RWPE1 (cell line): Measurements from ENCODE around the gene SETD1B.

Experiments
- CTCF ChIA-PET: fragments of 350-600 bp; sonication (Branson Sonifier 250); formaldehyde crosslinking; extraction: SDS; loops from one replicate; lab custom pipeline; 2021; lab: Yijun Ruan, JAX
- POLR2A ChIA-PET: fragments of 400-600 bp; formaldehyde crosslinking; extraction: SDS; loops from one replicate; lab custom pipeline; 2020; ENCODE audit warnings: antibody characterized with exemption; ENCODE audit not compliant: low non-redundant PET; lab: Yijun Ruan, JAX
- DNase-seq: peaks from one replicate; pipeline ENCODE4 v3.0.0; 2012; ENCODE audit warnings: low spot score
- H3K27ac ChIP-seq: fragments of 450-650 bp; 2 replicates; pipeline ENCODE4 v1.5.1; 2017
- TF ChIP-seq, protein P1 (sequence below): fragments of 450-650 bp; conservative IDR thresholded peaks from 2 replicates; pipeline ENCODE4 v1.5.1; 2017; ENCODE audit warnings: low read depth, mild to moderate bottlenecking

SETD1B gene

DNA sequence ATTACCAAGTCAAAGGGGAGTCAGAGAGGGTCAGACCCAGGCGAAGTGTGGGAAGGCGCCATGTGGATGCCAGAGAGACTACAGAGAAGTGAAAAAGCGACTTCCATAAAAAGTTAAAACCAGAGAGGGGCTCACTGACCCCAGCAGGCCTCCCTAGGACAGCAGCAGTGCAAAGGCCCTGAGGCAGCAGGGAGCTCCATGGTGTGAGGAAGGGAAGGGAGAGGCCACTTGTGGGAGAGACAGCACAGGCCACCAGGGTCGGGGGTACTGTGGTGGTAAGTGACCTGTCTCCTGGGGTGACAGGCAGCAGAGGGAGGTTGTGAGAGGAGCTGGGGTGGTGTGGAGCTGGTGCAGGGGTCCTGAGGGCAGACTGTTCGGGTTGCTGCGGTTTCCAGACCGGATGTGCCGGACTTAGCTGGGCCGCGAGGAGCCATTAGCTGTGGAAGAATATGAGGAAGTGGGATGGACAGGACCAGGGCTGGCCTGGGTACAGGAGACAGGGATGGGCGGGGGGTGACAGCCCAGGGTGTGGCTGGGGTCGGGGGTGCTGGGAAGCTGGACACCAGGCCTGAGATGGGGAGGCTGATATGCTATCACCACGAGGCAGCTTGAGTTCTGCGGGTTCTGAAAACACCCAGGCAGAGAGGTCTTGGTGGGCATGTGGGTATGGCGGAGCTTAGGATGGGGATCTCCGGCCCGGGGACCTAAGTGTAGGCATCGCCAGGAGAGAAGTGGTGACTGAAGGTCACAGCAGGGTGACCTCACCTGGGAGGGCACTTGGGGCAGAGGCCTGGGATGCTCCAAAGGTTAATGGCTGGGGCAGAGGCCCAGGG, 22.7 kb downstream of the SETD1B start:
- ChIA-PET CTCF (interaction anchor here (0.6 to 0.9 kb wide), 4 partner anchors 22 to 489 kb away, joined by 3 to 6 read pairs (median 4); partner anchors contain the start of gene RHOF), POLR2A (no interaction called here)
- TF ChIP-seq, protein P1, sequence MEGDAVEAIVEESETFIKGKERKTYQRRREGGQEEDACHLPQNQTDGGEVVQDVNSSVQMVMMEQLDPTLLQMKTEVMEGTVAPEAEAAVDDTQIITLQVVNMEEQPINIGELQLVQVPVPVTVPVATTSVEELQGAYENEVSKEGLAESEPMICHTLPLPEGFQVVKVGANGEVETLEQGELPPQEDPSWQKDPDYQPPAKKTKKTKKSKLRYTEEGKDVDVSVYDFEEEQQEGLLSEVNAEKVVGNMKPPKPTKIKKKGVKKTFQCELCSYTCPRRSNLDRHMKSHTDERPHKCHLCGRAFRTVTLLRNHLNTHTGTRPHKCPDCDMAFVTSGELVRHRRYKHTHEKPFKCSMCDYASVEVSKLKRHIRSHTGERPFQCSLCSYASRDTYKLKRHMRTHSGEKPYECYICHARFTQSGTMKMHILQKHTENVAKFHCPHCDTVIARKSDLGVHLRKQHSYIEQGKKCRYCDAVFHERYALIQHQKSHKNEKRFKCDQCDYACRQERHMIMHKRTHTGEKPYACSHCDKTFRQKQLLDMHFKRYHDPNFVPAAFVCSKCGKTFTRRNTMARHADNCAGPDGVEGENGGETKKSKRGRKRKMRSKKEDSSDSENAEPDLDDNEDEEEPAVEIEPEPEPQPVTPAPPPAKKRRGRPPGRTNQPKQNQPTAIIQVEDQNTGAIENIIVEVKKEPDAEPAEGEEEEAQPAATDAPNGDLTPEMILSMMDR: no peak
- DNase-seq: no peak
- H3K27ac ChIP-seq: 0 out of 2 replicates have a peak overlapping the region, but pooled peaks have one; percentile 7

DNA sequence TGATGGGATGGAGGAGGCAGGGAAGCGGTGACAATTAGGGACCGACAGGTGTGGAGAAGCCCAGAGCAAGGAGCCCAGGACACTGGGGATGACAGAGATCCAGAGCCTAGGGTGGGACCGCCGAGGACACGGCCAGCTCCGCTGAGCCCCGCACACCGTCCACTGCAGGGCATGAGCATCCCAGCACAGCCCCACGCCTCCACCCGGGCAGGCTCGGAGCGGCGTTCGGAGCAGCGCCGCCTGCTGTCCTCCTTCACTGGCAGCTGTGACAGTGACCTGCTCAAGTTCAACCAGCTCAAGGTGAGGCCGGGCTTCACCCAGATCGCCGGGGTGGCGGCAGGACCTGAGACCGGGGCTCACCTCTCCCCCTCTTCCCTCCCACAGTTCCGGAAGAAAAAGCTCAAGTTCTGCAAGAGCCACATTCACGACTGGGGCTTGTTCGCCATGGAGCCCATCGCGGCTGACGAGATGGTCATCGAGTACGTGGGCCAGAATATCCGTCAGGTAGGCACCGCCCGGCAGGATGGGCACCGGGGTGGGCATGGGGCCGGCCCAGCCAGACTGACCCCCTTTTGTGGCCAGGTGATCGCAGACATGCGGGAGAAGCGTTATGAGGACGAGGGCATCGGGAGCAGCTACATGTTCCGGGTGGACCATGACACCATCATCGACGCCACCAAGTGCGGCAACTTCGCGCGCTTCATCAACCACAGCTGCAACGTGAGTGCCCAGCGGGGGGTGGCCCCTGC, 23.7 kb downstream of the SETD1B start:
- H3K27ac ChIP-seq: no peak overlapping the region
- CTCF ChIA-PET: interaction anchor here (0.6 to 1.2 kb wide), 4 partner anchors 15 to 490 kb away, joined by 3 to 6 read pairs (median 4); partner anchors contain the start of gene RHOF
- POLR2A ChIA-PET: interaction anchor here (0.7 kb wide), 1 partner anchor 1525 kb away, joined by 3 read pairs; the partner anchor contains the start of gene SIRT4
- TF ChIP-seq, protein P1: no peak
- no peak for DNase-seq

DNA sequence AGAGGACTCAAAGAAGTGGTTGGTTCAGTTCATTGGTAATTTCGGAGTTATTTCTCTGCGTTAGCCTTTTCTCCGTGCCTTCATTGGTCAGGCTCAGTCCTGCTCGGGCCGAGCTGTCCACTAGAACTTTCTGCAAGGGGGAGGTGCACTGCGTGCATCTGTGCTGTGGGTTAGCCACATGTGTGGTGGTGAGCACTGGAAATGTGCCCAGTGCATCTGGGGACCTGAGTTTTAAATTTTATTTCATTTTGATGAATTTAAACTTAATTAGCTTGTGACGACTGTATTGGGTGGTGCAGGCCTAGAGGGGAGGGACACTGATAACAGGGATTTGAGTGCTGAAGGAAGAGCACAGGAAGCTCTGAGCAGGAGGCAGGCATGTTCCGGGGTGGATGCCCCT, 24.5 kb downstream of the SETD1B start:
- CTCF ChIA-PET: interaction anchor here (1.0 to 1.2 kb wide), 2 partner anchors 16 to 34 kb away, joined by 3 to 6 read pairs; no protein-coding TSS in a partner anchor
- POLR2A ChIA-PET: no interaction called here
- peak overlapping the region; percentile 45 for H3K27ac ChIP-seq
- DNase-seq: no peak
- TF ChIP-seq, protein P1: no peak

- no peak for DNase-seq
- TF ChIP-seq, protein P1: no peak
- CTCF ChIA-PET: interaction anchor here (0.8 to 1.0 kb wide), 2 partner anchors 17 to 34 kb away, joined by 6 read pairs; no protein-coding TSS in a partner anchor
- POLR2A ChIA-PET: no interaction called here
- peak overlapping the region; percentile 45 for H3K27ac ChIP-seq
Measured at GRCh38 chr12:121828826-121829225, 25.0 kb downstream of the SETD1B start.

DNA sequence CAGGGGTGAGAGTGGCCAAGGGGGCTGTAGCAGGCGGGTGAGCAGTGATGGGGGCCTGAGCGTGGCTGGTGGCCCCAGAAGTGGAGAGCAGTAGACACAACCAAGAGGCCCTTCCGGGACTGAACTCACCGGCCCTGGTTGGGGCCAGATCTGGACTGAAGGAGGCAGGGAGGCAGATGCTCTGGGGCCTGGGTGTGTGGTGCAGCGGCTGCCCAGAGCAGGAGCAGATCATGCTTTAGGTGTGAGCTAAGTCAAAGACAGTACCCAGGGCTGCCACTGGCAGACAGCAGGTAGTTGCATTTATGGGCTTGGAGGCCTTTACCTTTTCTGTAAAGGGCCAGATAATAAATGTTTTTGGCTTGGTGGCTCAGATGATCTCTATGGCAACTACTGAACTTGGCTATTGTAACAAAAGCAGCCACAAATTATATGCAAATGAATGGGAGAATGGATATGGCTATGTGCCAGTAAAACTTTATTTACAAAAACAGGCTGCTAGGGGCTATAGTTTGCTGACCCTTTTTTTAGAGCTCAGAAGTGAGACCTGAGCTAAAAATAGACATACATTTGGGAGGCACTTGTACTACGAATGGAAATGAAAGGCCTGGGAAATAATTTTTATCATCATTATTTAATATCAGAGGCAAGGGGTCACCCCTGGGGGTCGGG, 25.6 kb downstream of the SETD1B start:
- POLR2A ChIA-PET: no interaction called here
- no peak for DNase-seq
- CTCF ChIA-PET: interaction anchor here (0.8 kb wide), 1 partner anchor 17 kb away, joined by 6 read pairs; no protein-coding TSS in a partner anchor
- TF ChIP-seq, protein P1: no peak
- H3K27ac ChIP-seq: peak overlapping the region; percentile 45
